SK-N-SH (cell line): ENCODE measurements around the gene MOSPD2.

Experiments
- CTCF ChIP-seq: fragments of 200-600 bp; sonication (generic); IDR thresholded peaks from 2 replicates; pipeline ENCODE4 v1.6.1; 2017; ENCODE audit warnings: antibody characterized with exemption, mild to moderate bottlenecking, moderate library complexity
- EP300 ChIP-seq, 2 experiments: IDR thresholded peaks; 2 replicates each; pipeline versions ENCODE4 v1.4.0 to v1.6.1; 2012; ENCODE audit warnings: borderline replicate concordance in 1 of 2, low read depth in 1 of 2, low read length in 1 of 2
- FOXJ3 ChIP-seq: sonication (generic); formaldehyde crosslinking; IDR thresholded peaks from 2 replicates; pipeline ENCODE4 v1.5.1; 2020; ENCODE audit warnings: mild to moderate bottlenecking, missing genetic modification reagents
- MEF2A ChIP-seq: IDR thresholded peaks from 2 replicates; pipeline ENCODE4 v1.4.0; 2012; ENCODE audit warnings: low read depth, borderline replicate concordance
- RAD21 ChIP-seq: IDR thresholded peaks from 2 replicates; pipeline ENCODE4 v1.6.1; 2012; ENCODE audit warnings: mild to moderate bottlenecking, low read length
- RFX5 ChIP-seq: IDR thresholded peaks from 2 replicates; pipeline ENCODE4 v1.6.1; 2012; ENCODE audit warnings: mild to moderate bottlenecking, improper control_type of control experiment, low read length
- RXRA ChIP-seq: IDR thresholded peaks from 2 replicates; pipeline ENCODE4 v1.4.0; 2012; ENCODE audit warnings: low read depth, mild to moderate bottlenecking, borderline replicate concordance
- YY1 ChIP-seq: IDR thresholded peaks from 2 replicates; pipeline ENCODE4 v1.4.0; 2012; ENCODE audit warnings: low read depth, mild to moderate bottlenecking
- TF ChIP-seq, protein P1 (sequence below): IDR thresholded peaks from 2 replicates; pipeline ENCODE4 v1.4.0; 2012; ENCODE audit warnings: low read depth, borderline replicate concordance

DNA sequence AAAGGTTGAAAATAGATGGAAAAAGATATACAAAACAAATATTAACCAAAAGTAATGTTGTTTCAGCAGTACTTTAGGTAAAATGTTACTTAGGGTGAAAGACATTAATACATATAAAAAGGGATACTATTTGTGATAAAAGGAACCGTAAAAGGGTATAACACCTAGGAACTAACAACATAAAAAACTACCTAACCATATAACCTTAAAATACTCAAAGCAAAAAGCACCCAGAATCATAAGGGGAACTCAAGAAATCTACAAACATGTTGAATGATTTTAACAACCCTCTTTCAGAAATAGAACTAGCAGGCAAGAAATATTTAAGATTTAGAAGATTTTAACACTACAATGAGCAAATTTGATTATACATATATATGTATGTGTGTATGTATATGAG lies 11.5 kb downstream of the MOSPD2 start:
- no peak for TF ChIP-seq CTCF
- TF ChIP-seq RFX5, result no peak
- TF ChIP-seq MEF2A, result no peak
- TF ChIP-seq FOXJ3, result no peak
- TF ChIP-seq RXRA, result no peak
- no peak for TF ChIP-seq EP300 (IDR thresholded peaks at IDR 0.05; ENCODE audit: borderline replicate concordance in 1 of 2, low read depth in 1 of 2, low read length in 1 of 2)
- no peak for TF ChIP-seq YY1
- no peak for TF ChIP-seq RAD21
- TF ChIP-seq, protein P1, sequence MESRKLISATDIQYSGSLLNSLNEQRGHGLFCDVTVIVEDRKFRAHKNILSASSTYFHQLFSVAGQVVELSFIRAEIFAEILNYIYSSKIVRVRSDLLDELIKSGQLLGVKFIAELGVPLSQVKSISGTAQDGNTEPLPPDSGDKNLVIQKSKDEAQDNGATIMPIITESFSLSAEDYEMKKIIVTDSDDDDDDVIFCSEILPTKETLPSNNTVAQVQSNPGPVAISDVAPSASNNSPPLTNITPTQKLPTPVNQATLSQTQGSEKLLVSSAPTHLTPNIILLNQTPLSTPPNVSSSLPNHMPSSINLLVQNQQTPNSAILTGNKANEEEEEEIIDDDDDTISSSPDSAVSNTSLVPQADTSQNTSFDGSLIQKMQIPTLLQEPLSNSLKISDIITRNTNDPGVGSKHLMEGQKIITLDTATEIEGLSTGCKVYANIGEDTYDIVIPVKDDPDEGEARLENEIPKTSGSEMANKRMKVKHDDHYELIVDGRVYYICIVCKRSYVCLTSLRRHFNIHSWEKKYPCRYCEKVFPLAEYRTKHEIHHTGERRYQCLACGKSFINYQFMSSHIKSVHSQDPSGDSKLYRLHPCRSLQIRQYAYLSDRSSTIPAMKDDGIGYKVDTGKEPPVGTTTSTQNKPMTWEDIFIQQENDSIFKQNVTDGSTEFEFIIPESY, result no peak
